ENCODE measurements around the gene SEPTIN12. TPM values are rescaled to one million over a fixed set of nuclear protein-coding genes. Genes with fewer than 3 reads are reported as not detected.

The SEPTIN12 gene
- total and polyA plus RNA-seq, 2 of the 4 experiments (the other 2 are of a cell fraction): not detected

DNA sequence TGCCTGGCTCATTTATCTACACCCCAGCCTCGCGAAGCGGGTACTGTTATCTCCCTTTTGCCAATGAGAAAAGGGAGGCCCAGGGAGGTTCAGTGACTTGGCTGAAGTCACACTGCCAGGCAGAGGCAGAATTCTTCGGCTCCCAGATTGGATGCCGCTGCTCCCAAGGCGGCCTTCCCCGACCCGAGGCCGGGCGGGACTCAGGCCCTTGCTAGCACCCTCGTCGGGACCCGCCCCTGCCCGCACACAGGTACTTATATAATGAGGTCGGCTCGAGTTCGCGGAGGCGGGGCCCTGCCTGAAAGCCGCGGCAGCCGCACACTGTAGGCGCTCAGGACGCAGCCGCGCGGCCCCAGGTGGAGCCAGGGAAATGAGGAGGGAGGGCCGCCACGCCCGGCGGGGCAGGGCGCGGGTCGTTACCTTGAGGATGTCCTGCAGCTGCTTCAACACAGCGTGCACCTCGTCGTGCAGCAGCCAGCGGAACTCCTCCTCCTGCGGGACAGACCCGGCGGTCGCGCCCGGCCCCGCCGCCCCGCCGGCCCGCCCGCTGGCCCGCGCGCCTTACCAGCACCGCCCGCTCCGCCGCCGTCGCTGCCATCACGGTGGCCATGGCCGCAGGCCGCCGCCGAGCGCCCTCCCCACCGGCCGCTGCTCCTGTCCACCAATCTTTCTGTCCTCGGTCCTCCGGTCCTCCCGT lies 14.0 kb upstream of the SEPTIN12 start, which contains the start of gene ROGDI (continued):
- TF ChIP-seq, protein P1, sequence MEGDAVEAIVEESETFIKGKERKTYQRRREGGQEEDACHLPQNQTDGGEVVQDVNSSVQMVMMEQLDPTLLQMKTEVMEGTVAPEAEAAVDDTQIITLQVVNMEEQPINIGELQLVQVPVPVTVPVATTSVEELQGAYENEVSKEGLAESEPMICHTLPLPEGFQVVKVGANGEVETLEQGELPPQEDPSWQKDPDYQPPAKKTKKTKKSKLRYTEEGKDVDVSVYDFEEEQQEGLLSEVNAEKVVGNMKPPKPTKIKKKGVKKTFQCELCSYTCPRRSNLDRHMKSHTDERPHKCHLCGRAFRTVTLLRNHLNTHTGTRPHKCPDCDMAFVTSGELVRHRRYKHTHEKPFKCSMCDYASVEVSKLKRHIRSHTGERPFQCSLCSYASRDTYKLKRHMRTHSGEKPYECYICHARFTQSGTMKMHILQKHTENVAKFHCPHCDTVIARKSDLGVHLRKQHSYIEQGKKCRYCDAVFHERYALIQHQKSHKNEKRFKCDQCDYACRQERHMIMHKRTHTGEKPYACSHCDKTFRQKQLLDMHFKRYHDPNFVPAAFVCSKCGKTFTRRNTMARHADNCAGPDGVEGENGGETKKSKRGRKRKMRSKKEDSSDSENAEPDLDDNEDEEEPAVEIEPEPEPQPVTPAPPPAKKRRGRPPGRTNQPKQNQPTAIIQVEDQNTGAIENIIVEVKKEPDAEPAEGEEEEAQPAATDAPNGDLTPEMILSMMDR (conservative IDR thresholded peaks at IDR 0.05; ENCODE audit: low read depth, low read length): no peak

Measured in IMR-90 (cell line).